Measurements from ENCODE around the gene WDR55. TPM values are rescaled to one million over a fixed set of nuclear protein-coding genes. Genes with fewer than 3 reads are reported as not detected.

Gene WDR55
- total and polyA plus RNA-seq, 2 of the 8 experiments (the other 6 are each of a cell fraction or from before 2014, with no cell fraction given), result 15.3 to 22.7 TPM

DNA sequence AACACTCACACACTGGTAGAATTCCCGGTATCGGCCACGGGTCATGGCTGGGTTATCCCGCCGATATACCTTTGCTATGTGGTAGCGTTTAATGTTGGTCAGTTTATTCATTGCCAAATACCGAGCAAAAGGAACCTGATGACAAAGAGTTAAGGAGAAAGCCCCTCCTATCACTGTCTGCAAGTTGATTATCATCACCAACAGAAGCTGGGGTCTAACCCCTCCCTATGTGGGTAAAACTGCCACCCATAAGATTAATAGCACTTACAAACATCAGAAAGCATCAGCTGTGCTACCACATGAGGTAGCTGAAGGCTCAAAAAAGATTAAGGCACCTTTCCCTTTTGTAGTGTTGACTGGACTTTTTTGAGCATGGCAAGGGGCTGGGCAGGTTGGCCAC, 14.3 kb downstream of the WDR55 start:
- Histone ChIP-seq H3K9ac (replicated peaks in 1 of 4; ENCODE audit: extremely low read depth in 1 of 4, low read depth in 3 of 4, low read length in 3 of 4) (no peak overlapping the region), H3K9me3 (ENCODE audit: insufficient read depth in 2 of 2, low read depth in 1 of 2, low read length in 1 of 2) (no peaks in the 10 kb centered on the region), H2BK20ac (ENCODE audit: low read length) (no peak overlapping the region), H3K36me3 (ENCODE audit: control insufficient read depth in 2 of 4, insufficient read depth in 4 of 4, low read length in 3 of 4) (peaks cover 10 to 52% (median 36%) of the 10 kb centered on the region in 4 experiments), H3K23ac (ENCODE audit: insufficient read length) (no peak overlapping the region), H3K4me3 (ENCODE audit: extremely low read depth in 1 of 4, insufficient read depth in 2 of 4, low read depth in 3 of 4, low read length in 4 of 4) (no peak overlapping the region), H2BK15ac (ENCODE audit: low read length) (no peak overlapping the region), H3K79me1 (ENCODE audit: low read depth, low read length) (no peaks in the 10 kb centered on the region), H2BK120ac (replicated peaks; ENCODE audit: low read depth, low read length) (no peak overlapping the region), H3K4me1 (replicated peaks in 1 of 4; ENCODE audit: control insufficient read depth in 3 of 4, insufficient read depth in 4 of 4, low read length in 3 of 4) (no peaks in the 10 kb centered on the region), H3K4me2 (ENCODE audit: insufficient read depth in 1 of 2, low read depth in 2 of 2, low read length in 2 of 2) (no peak overlapping the region), H3K18ac (ENCODE audit: extremely low read depth, low read length) (no peak overlapping the region), H2AK5ac (ENCODE audit: low read depth, low read length) (no peak overlapping the region), H2BK12ac (ENCODE audit: low read depth, low read length) (no peak overlapping the region), H3K27me3 (replicated peaks in 1 of 4; ENCODE audit: control insufficient read depth in 3 of 4, extremely low read depth in 1 of 4, insufficient read depth in 3 of 4, low read length in 3 of 4) (no peaks in the 10 kb centered on the region), H4K91ac (replicated peaks; ENCODE audit: insufficient read length, low read length) (no peak overlapping the region), H4K20me1 (replicated peaks in 1 of 2; ENCODE audit: control insufficient read depth in 1 of 2, insufficient read depth in 2 of 2, low read length in 2 of 2) (peaks cover 0 to 2% of the 10 kb centered on the region in 2 experiments), H2BK5ac (ENCODE audit: low read depth, low read length) (no peak overlapping the region), H4K5ac (ENCODE audit: insufficient read length, low read depth, low read length) (no peak overlapping the region), H3K4ac (replicated peaks; ENCODE audit: insufficient read length, low read depth, low read length) (no peak overlapping the region), H3K14ac (ENCODE audit: insufficient read length) (no peak overlapping the region), H3K56ac (replicated peaks; ENCODE audit: insufficient read length, low read depth, low read length) (no peak overlapping the region), H2AFZ (ENCODE audit: low read length) (no peak overlapping the region), H3K27ac (ENCODE audit: low read depth, low read length) (no peak overlapping the region), H3K23me2 (ENCODE audit: low read depth, low read length) (no peaks in the 10 kb centered on the region), H4K8ac (ENCODE audit: extremely low read depth, insufficient read depth, low read length) (no peak overlapping the region), H3K79me2 (ENCODE audit: control insufficient read depth in 1 of 2, insufficient read depth in 2 of 2, low read length in 2 of 2) (no peaks in the 10 kb centered on the region)
- WGBS, 2 experiments (ENCODE audit: extremely low coverage in 1 of 2, insufficient coverage in 1 of 2, insufficient read length in 1 of 2, insufficient replicate concordance in 2 of 2, low coverage in 1 of 2, low lambda C conversion rate in 2 of 2, missing lambda C conversion rate in 1 of 2), result 95% methylated on average over 7 of the region's 7 CpGs; no CpG with 5 or more reads in 1 of the 2 experiments
- POLR2A ChIA-PET (ENCODE audit: partially characterized antibody), result interaction anchor here (1.1 to 3.1 kb wide), 5 partner anchors 10 to 216 kb away, joined by 3 to 8 read pairs (median 5); partner anchors contain the start of genes HARS1 and HARS2
- TF ChIP-seq JUN (IDR thresholded peaks at IDR 0.05; ENCODE audit: low read depth, low read length), result no peak
- TF ChIP-seq, protein P1, sequence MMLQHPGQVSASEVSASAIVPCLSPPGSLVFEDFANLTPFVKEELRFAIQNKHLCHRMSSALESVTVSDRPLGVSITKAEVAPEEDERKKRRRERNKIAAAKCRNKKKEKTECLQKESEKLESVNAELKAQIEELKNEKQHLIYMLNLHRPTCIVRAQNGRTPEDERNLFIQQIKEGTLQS (IDR thresholded peaks at IDR 0.05; ENCODE audit: insufficient read depth, low read depth, low read length), result no peak
- TF ChIP-seq, protein P2, sequence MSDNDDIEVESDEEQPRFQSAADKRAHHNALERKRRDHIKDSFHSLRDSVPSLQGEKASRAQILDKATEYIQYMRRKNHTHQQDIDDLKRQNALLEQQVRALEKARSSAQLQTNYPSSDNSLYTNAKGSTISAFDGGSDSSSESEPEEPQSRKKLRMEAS (IDR thresholded peaks at IDR 0.05), result no peak
- no peak for TF ChIP-seq POU5F1 (IDR thresholded peaks at IDR 0.05; ENCODE audit: low read depth, low read length)
- no peak for TF ChIP-seq GTF2F1 (IDR thresholded peaks at IDR 0.05; ENCODE audit: borderline replicate concordance, low read depth, low read length)
- TF ChIP-seq CBX8 (IDR thresholded peaks at IDR 0.05; ENCODE audit: borderline replicate concordance, low read depth, low read length), result no peak
- TF ChIP-seq NANOG (IDR thresholded peaks at IDR 0.05; ENCODE audit: insufficient read depth, low read depth, low read length, poor library complexity, severe bottlenecking), result no peak
- no peak for TF ChIP-seq HDAC2 (IDR thresholded peaks at IDR 0.05; ENCODE audit: borderline replicate concordance in 1 of 2, low read depth in 2 of 2, low read length in 2 of 2)
- TF ChIP-seq ASH2L (IDR thresholded peaks at IDR 0.05; ENCODE audit: low read length), result no peak
- TF ChIP-seq HDAC6 (IDR thresholded peaks at IDR 0.05; ENCODE audit: low read depth, low read length), result no peak
- FAIRE-seq (no peak), DNase-seq (ENCODE audit: low read depth in 1 of 2, low spot score in 2 of 2) (no peak)
- CTCF ChIA-PET (ENCODE audit: partially characterized antibody), result no interaction called here

All from H1 (cell line).